K562 (cell line): ENCODE measurements around the gene USP12. TPM values are rescaled to one million over a fixed set of nuclear protein-coding genes. Genes with fewer than 3 reads are reported as not detected.

Experiments
- ATAC-seq: fragments of 200-7000 bp; cut with Tn5 transposase; 3 replicates; pipeline ENCODE4 v1.9.1; 2020; ENCODE audit warnings: moderate library complexity
- BruUV-seq: library from RNA; stranded (reverse); fragments of 400-500 nt; replicated peaks from 2 replicates; lab custom pipeline; 2021; lab: Mats Ljungman, UMichigan
- CTCF ChIA-PET: fragments of 300-600 bp; formaldehyde crosslinking; extraction: SDS; loops from one replicate; lab custom pipeline; 2021; ENCODE audit warnings: low intra/inter-chr PET ratio; lab: Yijun Ruan, JAX
- POLR2A ChIA-PET: fragments of 300-600, 350-650 bp; sonication (Branson Sonifier 250); formaldehyde crosslinking; extraction: SDS; loops from one replicate; lab custom pipeline; 2021; ENCODE audit warnings: antibody characterized with exemption, inconsistent platforms; lab: Yijun Ruan, JAX
- DNase-seq, 4 experiments: peaks; one replicate each; pipeline versions ENCODE4 v3.0.0 to v3.0.0-alpha.2; 2011 to 2018; ENCODE audit warnings: low spot score in 3 of 4, mixed read lengths in 3 of 4; ENCODE audit errors: extremely low read depth in 1 of 4
- FAIRE-seq: peaks from 2 replicates; lab custom pipeline; 2011; peaks lifted over from hg19 to GRCh38; lab: Jason Lieb, UNC
- H2AFZ ChIP-seq: 2 replicates; pipeline ENCODE4 v1.6.0; 2011; ENCODE audit warnings: low read depth, low read length, control low read depth, inconsistent platforms
- H3K27ac ChIP-seq: fragments of 200-600 bp; 3 replicates; pipeline ENCODE4 v1.8.0; 2011; ENCODE audit warnings: low read depth, mild to moderate bottlenecking, control low read depth, inconsistent platforms, low read length, moderate library complexity, mixed read lengths; ENCODE audit errors: extremely low read depth
- H3K27me3 ChIP-seq, 2 experiments: fragments of 300-600 bp in 1 of 2; 2 replicates in 1 of 2; 3 replicates in 1 of 2; pipeline versions ENCODE4 v1.6.0 to v1.8.0; 2011; ENCODE audit warnings: inconsistent platforms in 2 of 2, low read length in 2 of 2, mild to moderate bottlenecking in 1 of 2, mixed read lengths in 1 of 2, moderate library complexity in 1 of 2; ENCODE audit not compliant: control insufficient read depth in 2 of 2, insufficient read depth in 2 of 2
- H3K36me3 ChIP-seq: fragments of 300-600 bp; 3 replicates; pipeline ENCODE4 v1.8.0; 2011; ENCODE audit warnings: mild to moderate bottlenecking, low read length, inconsistent platforms; ENCODE audit not compliant: control insufficient read depth, insufficient read depth
- H3K4me1 ChIP-seq, 2 experiments: fragments of 200-600 bp in 1 of 2; replicated peaks in 1 of 2; 2 replicates in 1 of 2; 3 replicates in 1 of 2; pipeline versions ENCODE4 v1.5.1 to v1.8.0; 2011; ENCODE audit warnings: inconsistent platforms in 2 of 2, low read length in 2 of 2, mild to moderate bottlenecking in 1 of 2, mixed read lengths in 1 of 2, moderate library complexity in 1 of 2; ENCODE audit not compliant: control insufficient read depth in 2 of 2, insufficient read depth in 2 of 2
- H3K4me2 ChIP-seq: 2 replicates; pipeline ENCODE4 v1.6.1; 2011; ENCODE audit warnings: low read length, control low read depth, inconsistent platforms, mixed read lengths; ENCODE audit not compliant: insufficient read depth
- H3K4me3 ChIP-seq: fragments of 200-600 bp; sonication (generic), shearing (Covaris generic); 2 replicates; pipeline ENCODE4 v1.5.1; 2016; ENCODE audit warnings: control low read depth, inconsistent platforms
- H3K79me2 ChIP-seq: fragments of 200-600 bp; 3 replicates; pipeline ENCODE4 v1.8.0; 2011; ENCODE audit warnings: low read length, inconsistent platforms; ENCODE audit not compliant: control insufficient read depth, insufficient read depth
- H3K9ac ChIP-seq, 2 experiments: 2 replicates each; pipeline versions ENCODE4 v1.6.0 to v1.6.1; 2011; ENCODE audit warnings: low read depth in 2 of 2, low read length in 2 of 2, control low read depth in 1 of 2, inconsistent platforms in 1 of 2, mild to moderate bottlenecking in 1 of 2, mixed read lengths in 1 of 2; ENCODE audit not compliant: insufficient read depth in 1 of 2
- H3K9me1 ChIP-seq: one replicate; pipeline ENCODE4 v1.6.0; 2011; ENCODE audit warnings: inconsistent platforms, mild to moderate bottlenecking, low read length, moderate library complexity; ENCODE audit not compliant: control insufficient read depth, insufficient read depth
- H3K9me3 ChIP-seq: replicated peaks from 2 replicates; pipeline ENCODE4 v1.5.1; 2011; ENCODE audit warnings: low read depth, low read length, inconsistent platforms; ENCODE audit not compliant: control insufficient read depth, insufficient read depth
- H4K20me1 ChIP-seq: replicated peaks from 2 replicates; pipeline ENCODE4 v1.6.1; 2011; ENCODE audit warnings: low read length, inconsistent platforms, mixed read lengths; ENCODE audit not compliant: control insufficient read depth, insufficient read depth
- CBX3 ChIP-seq, 2 experiments: IDR thresholded peaks; 1 replicate in 1 of 2; 2 replicates in 1 of 2; pipeline ENCODE4 v1.6.1; 2012; ENCODE audit warnings: inconsistent platforms in 2 of 2, low read length in 2 of 2, borderline replicate concordance in 1 of 2, control low read depth in 1 of 2
- EP400 ChIP-seq: fragments of 450-650 bp; IDR thresholded peaks from 2 replicates; pipeline ENCODE4 v1.6.1; 2017; ENCODE audit warnings: antibody characterized with exemption, mild to moderate bottlenecking, moderate library complexity
- L3MBTL2 ChIP-seq: fragments of 450-650 bp; IDR thresholded peaks from 2 replicates; pipeline ENCODE4 v1.6.1; 2016; ENCODE audit warnings: mild to moderate bottlenecking, moderate library complexity
- RAD21 ChIP-seq, 2 experiments: fragments of 250-450 bp in 1 of 2; fragments of 450-650 bp in 1 of 2; sonication (Bioruptor Pico) in 1 of 2; formaldehyde crosslinking in 1 of 2; IDR thresholded peaks in 1 of 2; conservative IDR thresholded peaks in 1 of 2; 2 replicates each; pipeline versions ENCODE4 v1.4.0 to v1.8.0; 2020 to 2022; ENCODE audit warnings: mild to moderate bottlenecking in 2 of 2, moderate library complexity in 1 of 2
- SIX5 ChIP-seq, 2 experiments: IDR thresholded peaks; 2 replicates each; pipeline ENCODE4 v1.6.1; 2011; ENCODE audit warnings: low read length in 2 of 2, borderline replicate concordance in 1 of 2, low read depth in 1 of 2, mild to moderate bottlenecking in 1 of 2, moderate library complexity in 1 of 2; ENCODE audit not compliant: insufficient read depth in 1 of 2
- U2AF1 ChIP-seq: fragments of 200-400 bp; formaldehyde crosslinking; optimal IDR thresholded peaks from 2 replicates; pipeline ENCODE3; 2017; ENCODE audit warnings: mild to moderate bottlenecking, low read depth, low read length, moderate library complexity
- XRCC4 ChIP-seq: IDR thresholded peaks from one replicate; pipeline ENCODE4 v1.6.1; 2011; ENCODE audit not compliant: insufficient read depth, insufficient read length; ENCODE audit errors: extremely low read depth
- ZNF12 ChIP-seq: sonication (generic); formaldehyde crosslinking; IDR thresholded peaks from 2 replicates; pipeline ENCODE4 v1.4.0; 2020; ENCODE audit warnings: mild to moderate bottlenecking, missing genetic modification reagents
- WGBS: fragments of 100-300 bp; shearing (Covaris generic); methylation state at CpG from one replicate; pipeline ENCODE4 v1.1.6; 2016; ENCODE audit warnings: low coverage, mixed read lengths; ENCODE audit not compliant: insufficient coverage; ENCODE audit errors: missing lambda C conversion rate; 5-methylcytosine and 5-hydroxymethylcytosine counted together
- in situ Hi-C: fragments of 300-500 bp; cut with MboI; formaldehyde crosslinking; loops from 4 replicates; pipeline ENCODE4 v1.15.0; 2018; ENCODE audit warnings: inconsistent platforms, mixed read lengths
- intact Hi-C: fragments of 100-400 bp; cut with micrococcal nuclease; formaldehyde crosslinking; loops from 2 replicates; pipeline ENCODE4 v1.14.2; 2022
- polyA plus RNA-seq, 8 experiments: library from polyadenylated mRNA; depleted of rRNA in 4 of 8; stranded (reverse) in 5 of 8; unstranded in 3 of 8; fragments of >200 nt; fragmentation: Nextera tagmentation in 2 of 8; fragmentation: Illumina TruSeq in 1 of 8; extraction: Ambion mirVana in 2 of 8; extraction: Trizol in 1 of 8; gene quantifications; 2 replicates each; pipeline versions ENCODE4 v1.2.1 to v1.2.3, GENCODE V29; 2011 to 2014; ENCODE audit warnings: inconsistent platforms in 1 of 8, missing spikeins in 1 of 8
- total RNA-seq, 7 experiments: library from RNA; depleted of rRNA in 6 of 7; stranded (reverse); fragments of >200 nt in 6 of 7; fragmentation: Illumina TruSeq in 2 of 7; extraction: Trizol in 2 of 7; gene quantifications; 2 replicates each; pipeline versions ENCODE4 v1.2.1 to v1.2.3, GENCODE V29; 2011 to 2021; ENCODE audit warnings: low replicate concordance in 1 of 7
- TF ChIP-seq, protein P1 (sequence below): sonication (generic); formaldehyde crosslinking; IDR thresholded peaks from 2 replicates; pipeline ENCODE4 v1.8.1; 2022; ENCODE audit warnings: missing genetic modification reagents
- TF ChIP-seq, protein P2 (sequence below): fragments of 450-650 bp; IDR thresholded peaks from 2 replicates; pipeline ENCODE4 v1.6.1; 2018; ENCODE audit warnings: mild to moderate bottlenecking, low read depth; ENCODE audit not compliant: partially characterized antibody
- TF ChIP-seq, protein P3 (sequence below), 2 experiments: IDR thresholded peaks; 2 replicates each; pipeline ENCODE4 v1.6.1; 2012; ENCODE audit warnings: improper control_type of control experiment in 2 of 2, low read depth in 2 of 2, low read length in 2 of 2, borderline replicate concordance in 1 of 2
- TF ChIP-seq, protein P4 (sequence below): fragments of 450-650 bp; IDR thresholded peaks from 2 replicates; pipeline ENCODE4 v1.6.1; 2016; ENCODE audit warnings: missing biosample characterization, missing genetic modification characterization
- TF ChIP-seq, protein P5 (sequence below): fragments of 450-650 bp; formaldehyde crosslinking; IDR thresholded peaks from 2 replicates; pipeline ENCODE4 v1.4.0; 2020; ENCODE audit warnings: mild to moderate bottlenecking, mixed read lengths

Gene USP12
- total and polyA plus RNA-seq, 9 of the 15 experiments (the other 6 are each of a cell fraction or from before 2014, with no cell fraction given): 1.8 to 20.5 (median 13.3) TPM

DNA sequence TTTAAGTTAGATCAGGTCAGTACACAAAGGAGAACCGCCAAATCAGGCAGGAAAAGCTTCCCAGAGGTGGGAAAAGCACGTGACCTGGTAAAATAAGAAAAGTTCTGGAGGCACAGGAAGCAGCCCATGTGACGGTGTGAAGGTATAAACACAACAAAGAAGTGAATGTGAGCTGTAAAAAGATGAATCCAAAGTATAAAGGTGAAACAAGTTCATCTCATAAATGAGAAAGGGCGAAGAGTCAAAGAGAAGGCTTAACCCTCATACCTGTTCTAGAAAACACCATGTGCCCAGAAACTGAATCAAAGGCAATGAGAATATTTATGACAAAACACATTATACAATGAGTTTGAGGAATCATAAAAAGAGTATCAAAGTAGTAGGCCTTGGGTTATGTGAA, 47.0 kb downstream of the USP12 start:
- ChIA-PET CTCF (no interaction called here), POLR2A (interaction anchor here (1.6 to 3.4 kb wide), 2 partner anchors 10 to 12 kb away, joined by 9 to 24 read pairs; no protein-coding TSS in a partner anchor)
- FAIRE-seq: peak; percentile 67
- peaks cover 8% of the 10 kb centered on the region for H3K9me3 ChIP-seq
- in situ Hi-C loops: no loop called here
- no peak for ATAC-seq
- peak overlapping the region; percentile 99 for H3K27ac ChIP-seq
- H2AFZ ChIP-seq: no peak overlapping the region
- no peaks in the 10 kb centered on the region; a peak in 1 of 5 replicates for H3K27me3 ChIP-seq
- peak overlapping the region; percentile 63 for H3K4me2 ChIP-seq
- DNase-seq: no peak
- peaks cover 0 to 22% of the 10 kb centered on the region in 2 experiments; a peak in 2 of 5 replicates for H3K4me1 ChIP-seq
- intact Hi-C loops: loop anchor here (2.0 to 10.0 kb wide), 2 partner anchors 46 to 100 kb away; partner anchors contain the start of gene USP12
- H3K79me2 ChIP-seq: peaks cover 76% of the 10 kb centered on the region
- no TSS peak for BruUV-seq
- no peaks in the 10 kb centered on the region for H4K20me1 ChIP-seq
- 91% methylated on average over 4 of the region's 4 CpGs for WGBS
- H3K9ac ChIP-seq: peak overlapping the region in 1 of 2 experiments; percentile 85; a peak in 2 of 4 replicates
- peaks cover 2% of the 10 kb centered on the region; the same call in 1 of the 3 replicates for H3K36me3 ChIP-seq
- no peak overlapping the region for H3K4me3 ChIP-seq
- no peaks in the 10 kb centered on the region for H3K9me1 ChIP-seq
- TF ChIP-seq XRCC4 (no peak), ZNF12 (CRISPR knock-in tag) (no peak), L3MBTL2 (no peak), RAD21 (CRISPR knock-in tag; conservative IDR thresholded peaks at IDR 0.05 in 1 of 2, IDR thresholded peaks at IDR 0.05 in 1 of 2) (no peak), U2AF1 (no peak), CBX3 (IDR thresholded peaks at IDR 0.05; ENCODE audit: borderline replicate concordance in 1 of 2, low read length in 2 of 2) (0 out of 3 replicates have a peak, but pooled peaks of 1 of the 2 experiments have one; percentile 22), EP400 (no peak), SIX5 (IDR thresholded peaks at IDR 0.05; ENCODE audit: borderline replicate concordance in 1 of 2, insufficient read depth in 1 of 2, low read depth in 1 of 2, low read length in 2 of 2) (no peak)
- TF ChIP-seq, protein P1, sequence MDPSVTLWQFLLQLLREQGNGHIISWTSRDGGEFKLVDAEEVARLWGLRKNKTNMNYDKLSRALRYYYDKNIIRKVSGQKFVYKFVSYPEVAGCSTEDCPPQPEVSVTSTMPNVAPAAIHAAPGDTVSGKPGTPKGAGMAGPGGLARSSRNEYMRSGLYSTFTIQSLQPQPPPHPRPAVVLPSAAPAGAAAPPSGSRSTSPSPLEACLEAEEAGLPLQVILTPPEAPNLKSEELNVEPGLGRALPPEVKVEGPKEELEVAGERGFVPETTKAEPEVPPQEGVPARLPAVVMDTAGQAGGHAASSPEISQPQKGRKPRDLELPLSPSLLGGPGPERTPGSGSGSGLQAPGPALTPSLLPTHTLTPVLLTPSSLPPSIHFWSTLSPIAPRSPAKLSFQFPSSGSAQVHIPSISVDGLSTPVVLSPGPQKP: no peak
- TF ChIP-seq, protein P2, sequence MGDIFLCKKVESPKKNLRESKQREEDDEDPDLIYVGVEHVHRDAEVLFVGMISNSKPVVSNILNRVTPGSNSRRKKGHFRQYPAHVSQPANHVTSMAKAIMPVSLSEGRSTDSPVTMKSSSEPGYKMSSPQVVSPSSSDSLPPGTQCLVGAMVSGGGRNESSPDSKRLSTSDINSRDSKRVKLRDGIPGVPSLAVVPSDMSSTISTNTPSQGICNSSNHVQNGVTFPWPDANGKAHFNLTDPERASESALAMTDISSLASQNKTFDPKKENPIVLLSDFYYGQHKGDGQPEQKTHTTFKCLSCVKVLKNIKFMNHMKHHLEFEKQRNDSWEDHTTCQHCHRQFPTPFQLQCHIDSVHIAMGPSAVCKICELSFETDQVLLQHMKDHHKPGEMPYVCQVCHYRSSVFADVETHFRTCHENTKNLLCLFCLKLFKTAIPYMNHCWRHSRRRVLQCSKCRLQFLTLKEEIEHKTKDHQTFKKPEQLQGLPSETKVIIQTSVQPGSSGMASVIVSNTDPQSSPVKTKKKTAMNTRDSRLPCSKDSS: no peak
- TF ChIP-seq, protein P3, sequence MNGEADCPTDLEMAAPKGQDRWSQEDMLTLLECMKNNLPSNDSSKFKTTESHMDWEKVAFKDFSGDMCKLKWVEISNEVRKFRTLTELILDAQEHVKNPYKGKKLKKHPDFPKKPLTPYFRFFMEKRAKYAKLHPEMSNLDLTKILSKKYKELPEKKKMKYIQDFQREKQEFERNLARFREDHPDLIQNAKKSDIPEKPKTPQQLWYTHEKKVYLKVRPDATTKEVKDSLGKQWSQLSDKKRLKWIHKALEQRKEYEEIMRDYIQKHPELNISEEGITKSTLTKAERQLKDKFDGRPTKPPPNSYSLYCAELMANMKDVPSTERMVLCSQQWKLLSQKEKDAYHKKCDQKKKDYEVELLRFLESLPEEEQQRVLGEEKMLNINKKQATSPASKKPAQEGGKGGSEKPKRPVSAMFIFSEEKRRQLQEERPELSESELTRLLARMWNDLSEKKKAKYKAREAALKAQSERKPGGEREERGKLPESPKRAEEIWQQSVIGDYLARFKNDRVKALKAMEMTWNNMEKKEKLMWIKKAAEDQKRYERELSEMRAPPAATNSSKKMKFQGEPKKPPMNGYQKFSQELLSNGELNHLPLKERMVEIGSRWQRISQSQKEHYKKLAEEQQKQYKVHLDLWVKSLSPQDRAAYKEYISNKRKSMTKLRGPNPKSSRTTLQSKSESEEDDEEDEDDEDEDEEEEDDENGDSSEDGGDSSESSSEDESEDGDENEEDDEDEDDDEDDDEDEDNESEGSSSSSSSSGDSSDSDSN (IDR thresholded peaks at IDR 0.05; ENCODE audit: borderline replicate concordance in 1 of 2, low read depth in 2 of 2, low read length in 2 of 2): no peak
- TF ChIP-seq, protein P4, sequence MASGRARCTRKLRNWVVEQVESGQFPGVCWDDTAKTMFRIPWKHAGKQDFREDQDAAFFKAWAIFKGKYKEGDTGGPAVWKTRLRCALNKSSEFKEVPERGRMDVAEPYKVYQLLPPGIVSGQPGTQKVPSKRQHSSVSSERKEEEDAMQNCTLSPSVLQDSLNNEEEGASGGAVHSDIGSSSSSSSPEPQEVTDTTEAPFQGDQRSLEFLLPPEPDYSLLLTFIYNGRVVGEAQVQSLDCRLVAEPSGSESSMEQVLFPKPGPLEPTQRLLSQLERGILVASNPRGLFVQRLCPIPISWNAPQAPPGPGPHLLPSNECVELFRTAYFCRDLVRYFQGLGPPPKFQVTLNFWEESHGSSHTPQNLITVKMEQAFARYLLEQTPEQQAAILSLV (tag): no peak
- TF ChIP-seq, protein P5, sequence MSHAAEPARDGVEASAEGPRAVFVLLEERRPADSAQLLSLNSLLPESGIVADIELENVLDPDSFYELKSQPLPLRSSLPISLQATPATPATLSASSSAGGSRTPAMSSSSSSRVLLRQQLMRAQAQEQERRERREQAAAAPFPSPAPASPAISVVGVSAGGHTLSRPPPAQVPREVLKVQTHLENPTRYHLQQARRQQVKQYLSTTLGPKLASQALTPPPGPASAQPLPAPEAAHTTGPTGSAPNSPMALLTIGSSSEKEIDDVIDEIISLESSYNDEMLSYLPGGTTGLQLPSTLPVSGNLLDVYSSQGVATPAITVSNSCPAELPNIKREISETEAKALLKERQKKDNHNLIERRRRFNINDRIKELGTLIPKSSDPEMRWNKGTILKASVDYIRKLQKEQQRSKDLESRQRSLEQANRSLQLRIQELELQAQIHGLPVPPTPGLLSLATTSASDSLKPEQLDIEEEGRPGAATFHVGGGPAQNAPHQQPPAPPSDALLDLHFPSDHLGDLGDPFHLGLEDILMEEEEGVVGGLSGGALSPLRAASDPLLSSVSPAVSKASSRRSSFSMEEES (CRISPR knock-in tag): no peak
